Brain microvascular endothelial cell (primary cell): Measurements from ENCODE around the gene CELF5.
"Not testable (repeated sequence)": the region's sequence is repeated elsewhere in the genome, so short reads cannot be mapped to it uniquely, and the experiment has no call there.

Source experiments
- DNase-seq: peaks from one replicate; pipeline ENCODE4 v3.0.0-alpha.2; 2020
- H3K27ac ChIP-seq: fragments of 250-450 bp; sonication (Bioruptor Pico); 2 replicates; pipeline ENCODE4 v1.5.1; 2020; ENCODE audit warnings: mild to moderate bottlenecking, moderate library complexity
- H3K27me3 ChIP-seq: fragments of 250-450 bp; sonication (Bioruptor Pico); replicated peaks from 2 replicates; pipeline ENCODE4 v1.5.1; 2020; ENCODE audit warnings: mild to moderate bottlenecking
- H3K36me3 ChIP-seq: fragments of 250-450 bp; sonication (Bioruptor Pico); replicated peaks from 2 replicates; pipeline ENCODE4 v1.5.1; 2020; ENCODE audit warnings: mild to moderate bottlenecking
- H3K4me3 ChIP-seq: 2 replicates; pipeline ENCODE4 v1.5.1; 2011; ENCODE audit warnings: low read depth, mild to moderate bottlenecking, control low read depth, low read length, moderate library complexity
- CTCF ChIP-seq: IDR thresholded peaks from 2 replicates; pipeline ENCODE4 v1.5.1; 2011; ENCODE audit warnings: low read depth, mild to moderate bottlenecking, moderate library complexity, low read length, control low read depth, inconsistent platforms; ENCODE audit errors: missing control alignments
- in situ Hi-C: cut with HindIII; loops from 2 replicates; pipeline ENCODE4 v1.10.0; 2017; ENCODE audit warnings: low sequenced_read_pairs, low pct_ligation_motif_present

Gene CELF5

DNA sequence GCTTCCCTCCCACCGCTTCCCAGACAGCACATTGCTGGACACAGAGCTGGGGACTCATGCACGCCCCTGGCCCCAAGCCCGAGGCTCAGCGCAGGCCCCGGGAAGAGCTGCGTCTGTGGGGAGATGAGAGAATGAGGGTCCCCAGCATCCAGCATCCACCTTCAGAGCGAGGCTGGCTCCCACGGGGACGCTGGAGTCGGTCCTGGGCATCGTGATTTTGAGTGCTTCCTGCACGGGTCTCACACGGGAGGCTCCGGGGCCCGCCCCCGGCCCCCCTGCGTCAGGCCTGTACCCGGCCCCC lies 34.0 kb upstream of the CELF5 start:
- Histone ChIP-seq H3K4me3 (no peak overlapping the region), H3K27me3 (no peaks in the 10 kb centered on the region), H3K27ac (no peak overlapping the region), H3K36me3 (peaks cover 9% of the 10 kb centered on the region)
- no peak for TF ChIP-seq CTCF
- in situ Hi-C loops = no loop called here
- no peak for DNase-seq

DNA sequence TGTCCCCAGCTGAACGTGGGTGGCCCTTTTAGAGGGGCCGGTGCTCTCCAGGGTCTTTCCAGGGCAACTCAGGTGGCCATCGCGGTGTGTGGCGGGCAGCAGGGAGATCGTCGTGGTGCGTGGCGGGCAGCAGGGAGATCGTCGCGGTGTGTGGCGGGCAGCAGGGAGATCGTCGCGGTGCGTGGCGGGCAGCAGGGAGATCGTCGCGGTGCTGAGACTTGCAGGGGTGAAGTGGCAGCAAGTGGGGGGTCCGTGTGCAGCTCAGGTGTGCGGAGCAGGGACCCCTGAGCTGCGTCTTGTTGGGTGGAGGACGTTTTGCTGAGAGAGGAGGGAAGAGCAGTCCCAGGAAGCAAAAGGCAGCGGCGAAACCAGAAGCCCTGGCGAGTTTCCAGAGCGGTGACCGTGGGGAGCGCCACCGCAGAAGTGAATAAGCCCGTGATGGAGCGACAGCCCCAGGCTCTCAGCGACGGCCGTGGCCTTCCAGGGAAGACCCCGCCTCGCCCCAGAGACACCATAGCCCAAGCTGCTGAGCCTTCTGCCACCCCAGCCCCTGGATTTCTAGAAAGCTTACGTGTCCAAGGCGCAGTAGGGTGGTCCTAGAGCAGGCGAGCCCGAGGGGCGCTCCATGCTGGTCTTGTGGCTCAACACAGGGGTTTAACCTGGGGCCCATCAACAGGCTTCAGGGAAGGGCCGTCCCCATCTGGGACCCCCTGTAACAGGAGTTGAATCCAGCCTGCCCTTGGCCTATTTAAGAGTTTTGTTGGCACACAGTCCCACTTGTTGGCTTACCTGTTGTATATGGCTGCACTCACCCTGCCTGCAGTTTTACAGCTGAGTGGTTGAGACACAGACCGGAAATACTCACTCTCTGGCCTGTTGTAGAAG lies 33.3 kb upstream of the CELF5 start:
- H3K4me3 ChIP-seq = no peak overlapping the region
- H3K36me3 ChIP-seq = peaks cover 12% of the 10 kb centered on the region
- DNase-seq = no peak
- in situ Hi-C loops = no loop called here
- TF ChIP-seq CTCF = no peak
- H3K27ac ChIP-seq = no peak overlapping the region
- no peaks in the 10 kb centered on the region for H3K27me3 ChIP-seq

DNA sequence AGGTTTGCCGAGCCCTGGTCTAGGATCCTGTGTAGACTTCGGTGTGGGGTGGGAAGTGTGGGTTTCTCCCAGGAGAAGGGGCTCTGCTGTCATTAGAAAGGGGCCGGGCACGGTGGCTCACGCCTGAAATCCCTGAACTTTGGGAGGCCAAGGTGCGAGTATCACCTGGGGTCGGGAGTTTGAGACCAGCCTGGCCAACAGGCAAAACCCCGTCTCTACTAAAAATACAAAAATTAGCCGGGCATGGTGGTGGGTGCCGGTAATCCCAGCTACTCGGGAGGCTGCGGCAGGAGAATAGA lies 32.7 kb upstream of the CELF5 start:
- H3K36me3 ChIP-seq = peaks cover 17% of the 10 kb centered on the region
- H3K27me3 ChIP-seq, DNase-seq, H3K27ac ChIP-seq, H3K4me3 ChIP-seq, in situ Hi-C loops: not testable (repeated sequence)

- H3K4me3 ChIP-seq = no peak overlapping the region
- no peak overlapping the region for H3K27ac ChIP-seq
- no peak for DNase-seq
- no peak for TF ChIP-seq CTCF
- no peaks in the 10 kb centered on the region for H3K27me3 ChIP-seq
- H3K36me3 ChIP-seq = peaks cover 22% of the 10 kb centered on the region
- in situ Hi-C loops = no loop called here
Measured at GRCh38 chr19:3192228-3192635, 32.2 kb upstream of the CELF5 start.

GRCh38 chr19:3192684-3193083 lies 31.8 kb upstream of the CELF5 start:
- TF ChIP-seq CTCF = no peak
- Histone ChIP-seq H3K27ac (no peak overlapping the region), H3K36me3 (peaks cover 22% of the 10 kb centered on the region), H3K4me3 (no peak overlapping the region), H3K27me3 (no peaks in the 10 kb centered on the region)
- in situ Hi-C loops = no loop called here
- DNase-seq = no peak

DNA sequence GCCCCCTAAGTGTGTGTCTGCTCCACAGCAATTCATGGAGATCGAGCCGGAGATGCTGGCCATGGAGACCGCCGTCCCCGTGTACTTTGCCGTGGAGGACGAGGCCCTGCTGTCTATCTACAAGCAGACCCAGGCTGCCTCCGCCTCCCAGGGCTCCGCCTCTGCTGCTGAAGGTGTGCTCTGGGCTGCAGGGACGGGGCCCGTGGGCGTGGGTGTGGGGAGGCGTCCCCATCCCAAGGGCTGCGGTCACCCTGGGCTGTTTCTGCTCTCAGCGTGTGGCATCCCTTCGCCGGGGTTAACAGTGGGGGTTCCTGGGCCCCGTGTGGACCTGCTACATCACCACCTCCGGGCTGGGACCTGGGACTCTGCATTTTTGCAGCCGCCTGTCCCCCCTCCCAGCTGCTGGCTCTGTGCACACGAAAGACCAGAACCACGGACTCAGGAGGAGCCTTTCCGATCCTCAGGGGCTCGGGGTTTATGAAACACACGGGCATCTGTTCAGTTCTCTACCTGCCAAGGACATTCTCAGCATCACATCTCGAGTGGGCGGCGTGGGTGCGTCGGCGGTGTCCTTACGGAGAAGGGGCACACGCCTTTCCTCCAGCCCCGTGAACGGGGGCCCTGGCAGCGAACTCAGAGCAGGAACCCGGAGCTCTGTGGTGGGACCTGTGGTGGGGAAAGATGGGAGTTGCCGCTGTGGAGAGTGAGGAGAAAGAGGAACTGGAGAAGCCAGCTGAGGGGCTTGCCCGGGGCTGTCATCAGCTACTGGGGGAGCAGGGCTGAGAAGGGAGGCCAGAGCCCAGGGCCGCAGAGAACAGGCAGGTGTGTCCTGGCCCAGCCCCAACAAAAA lies 31.0 kb upstream of the CELF5 start:
- H3K27ac ChIP-seq = no peak overlapping the region
- no peak for DNase-seq

More for the DNA sequence above, 31.0 kb upstream of the CELF5 start:
- in situ Hi-C loops = no loop called here
- Histone ChIP-seq H3K36me3 (peaks cover 22% of the 10 kb centered on the region), H3K4me3 (no peak overlapping the region), H3K27me3 (no peaks in the 10 kb centered on the region)
- no peak for TF ChIP-seq CTCF
